GM12878 (cell line): ENCODE measurements around the gene TANC1. TPM values are rescaled to one million over a fixed set of nuclear protein-coding genes. Genes with fewer than 3 reads are reported as not detected.

Experiments
- ATAC-seq: fragments of 200-7000 bp; cut with Tn5 transposase; 3 replicates; pipeline ENCODE4 v1.9.1; 2020; ENCODE audit warnings: mild to moderate bottlenecking, moderate library complexity
- BruUV-seq: library from RNA; stranded (reverse); fragments of 400-500 nt; replicated peaks from 2 replicates; lab custom pipeline; 2021; lab: Mats Ljungman, UMichigan
- CTCF ChIA-PET: fragments of 300-600 bp; sonication (Branson Sonifier 250); formaldehyde crosslinking; extraction: SDS; loops from one replicate; lab custom pipeline; 2021; ENCODE audit warnings: inconsistent platforms; lab: Yijun Ruan, JAX
- POLR2A ChIA-PET: fragments of 350-600 bp; formaldehyde crosslinking; extraction: SDS; loops from one replicate; lab custom pipeline; 2021; ENCODE audit warnings: inconsistent platforms; lab: Charles Lee
- RAD21 ChIA-PET: fragments of 300-600 bp; sonication (Branson Sonifier 250); formaldehyde crosslinking; loops from one replicate; lab custom pipeline; 2023; ENCODE audit warnings: antibody characterized with exemption; ENCODE audit not compliant: unreplicated experiment; lab: Charles Lee
- SMC1A ChIA-PET: fragments of 300-600 bp; sonication (Branson Sonifier 250); formaldehyde crosslinking; loops from one replicate; lab custom pipeline; 2023; ENCODE audit not compliant: unreplicated experiment, uncharacterized antibody; lab: Charles Lee
- DNase-seq: peaks from one replicate; pipeline ENCODE4 v3.0.0-alpha.2; 2011; ENCODE audit warnings: low read depth, low spot score
- FAIRE-seq: peaks from 3 replicates; lab custom pipeline; 2011; peaks lifted over from hg19 to GRCh38; lab: Jason Lieb, UNC
- H2AFZ ChIP-seq: 2 replicates; pipeline ENCODE4 v1.6.0; 2011; ENCODE audit warnings: low read depth, low read length, control low read depth; ENCODE audit not compliant: control insufficient read depth
- H3K27ac ChIP-seq: 2 replicates; pipeline ENCODE4 v1.5.1; 2011; ENCODE audit warnings: control low read depth; ENCODE audit not compliant: control insufficient read depth, insufficient read depth
- H3K27me3 ChIP-seq, 2 experiments: replicated peaks in 1 of 2; 2 replicates each; pipeline versions ENCODE4 v1.6.0 to v1.6.1; 2011; ENCODE audit warnings: low read length in 1 of 2; ENCODE audit not compliant: control insufficient read depth in 2 of 2, insufficient read depth in 2 of 2
- H3K36me3 ChIP-seq, 2 experiments: 2 replicates each; pipeline ENCODE4 v1.5.1; 2011; ENCODE audit warnings: low read length in 1 of 2; ENCODE audit not compliant: control insufficient read depth in 2 of 2, insufficient read depth in 2 of 2
- H3K4me1 ChIP-seq: 2 replicates; pipeline ENCODE4 v1.6.1; 2011; ENCODE audit warnings: mild to moderate bottlenecking, low read length, moderate library complexity, mixed read lengths; ENCODE audit not compliant: control insufficient read depth, insufficient read depth
- H3K4me2 ChIP-seq: 2 replicates; pipeline ENCODE4 v1.6.0; 2011; ENCODE audit warnings: control low read depth; ENCODE audit not compliant: control insufficient read depth, insufficient read depth
- H3K4me3 ChIP-seq: fragments of 200-600 bp; sonication (generic); 2 replicates; pipeline ENCODE4 v1.5.1; 2016
- H3K79me2 ChIP-seq: 2 replicates; pipeline ENCODE4 v1.6.0; 2011; ENCODE audit warnings: low read length; ENCODE audit not compliant: control insufficient read depth, insufficient read depth
- H3K9ac ChIP-seq: 2 replicates; pipeline ENCODE4 v1.8.0; 2011; ENCODE audit warnings: low read length, control low read depth, mixed read lengths; ENCODE audit not compliant: control insufficient read depth, insufficient read depth
- H3K9me3 ChIP-seq: replicated peaks from 3 replicates; pipeline ENCODE4 v1.5.1; 2011; ENCODE audit warnings: mild to moderate bottlenecking, low read length; ENCODE audit not compliant: control insufficient read depth, insufficient read depth
- H4K20me1 ChIP-seq: 2 replicates; pipeline ENCODE4 v1.6.0; 2011; ENCODE audit not compliant: control insufficient read depth, insufficient read depth
- CHD1 ChIP-seq: IDR thresholded peaks from 2 replicates; pipeline ENCODE4 v1.6.1; 2012; ENCODE audit warnings: low read depth, low read length, improper control_type of control experiment
- KDM1A ChIP-seq: fragments of 200-600 bp; sonication (generic); IDR thresholded peaks from 2 replicates; pipeline ENCODE4 v1.6.1; 2016; ENCODE audit warnings: borderline replicate concordance
- NBN ChIP-seq: fragments of 450-650 bp; IDR thresholded peaks from 2 replicates; pipeline ENCODE4 v1.6.1; 2016
- SMAD1 ChIP-seq: fragments of 450-650 bp; IDR thresholded peaks from 2 replicates; pipeline ENCODE4 v1.6.1; 2018; ENCODE audit warnings: mild to moderate bottlenecking, low read depth; ENCODE audit not compliant: partially characterized antibody
- TCF3 ChIP-seq: IDR thresholded peaks from 2 replicates; pipeline ENCODE4 v1.6.1; 2012; ENCODE audit warnings: low read depth, mild to moderate bottlenecking, low read length, borderline replicate concordance; ENCODE audit not compliant: insufficient read depth
- WGBS: methylation state at CpG from one replicate; pipeline ENCODE4 v1.1.6; 2016; ENCODE audit warnings: low lambda C conversion rate; ENCODE audit not compliant: insufficient replicate concordance, insufficient coverage; ENCODE audit errors: missing lambda C conversion rate; 5-methylcytosine and 5-hydroxymethylcytosine counted together
- in situ Hi-C: fragments of 300-500 bp; cut with MboI; formaldehyde crosslinking; loops from 9 replicates; pipeline ENCODE4 v1.14.3; 2018; ENCODE audit warnings: mixed read lengths
- intact Hi-C: fragments of 100-400 bp; cut with micrococcal nuclease; formaldehyde crosslinking; loops from one replicate; pipeline ENCODE4 v1.14.2; 2022; ENCODE audit not compliant: unreplicated experiment
- polyA plus RNA-seq, 11 experiments: library from polyadenylated mRNA; depleted of rRNA in 4 of 11; unstranded in 6 of 11; stranded (reverse) in 5 of 11; fragments of >200 nt; fragmentation: Nextera tagmentation in 4 of 11; fragmentation: Illumina TruSeq in 1 of 11; extraction: Ambion mirVana in 4 of 11; extraction: Trizol in 1 of 11; gene quantifications; 1 replicate in 1 of 11; 2 replicates in 10 of 11; pipeline versions ENCODE4 v1.2.1 to v1.2.3, GENCODE V29; 2011 to 2016; ENCODE audit warnings: inconsistent platforms in 2 of 11, missing spikeins in 2 of 11, low read depth in 1 of 11
- total RNA-seq, 4 experiments: library from RNA; depleted of rRNA in 3 of 4; stranded (reverse); fragments of >200 nt in 3 of 4; fragmentation: Illumina TruSeq in 1 of 4; extraction: Trizol in 1 of 4; gene quantifications; 2 replicates each; pipeline versions ENCODE4 v1.2.1 to v1.2.3, GENCODE V29; 2013 to 2021
- TF ChIP-seq, protein P1 (sequence below): IDR thresholded peaks from 2 replicates; pipeline ENCODE4 v1.6.1; 2012; ENCODE audit warnings: low read depth, low read length, improper control_type of control experiment

Gene TANC1
- total and polyA plus RNA-seq, 10 of the 15 experiments (the other 5 are each of a cell fraction or from before 2014, with no cell fraction given), result 0.05 to 5.0 (median 0.34) TPM

DNA sequence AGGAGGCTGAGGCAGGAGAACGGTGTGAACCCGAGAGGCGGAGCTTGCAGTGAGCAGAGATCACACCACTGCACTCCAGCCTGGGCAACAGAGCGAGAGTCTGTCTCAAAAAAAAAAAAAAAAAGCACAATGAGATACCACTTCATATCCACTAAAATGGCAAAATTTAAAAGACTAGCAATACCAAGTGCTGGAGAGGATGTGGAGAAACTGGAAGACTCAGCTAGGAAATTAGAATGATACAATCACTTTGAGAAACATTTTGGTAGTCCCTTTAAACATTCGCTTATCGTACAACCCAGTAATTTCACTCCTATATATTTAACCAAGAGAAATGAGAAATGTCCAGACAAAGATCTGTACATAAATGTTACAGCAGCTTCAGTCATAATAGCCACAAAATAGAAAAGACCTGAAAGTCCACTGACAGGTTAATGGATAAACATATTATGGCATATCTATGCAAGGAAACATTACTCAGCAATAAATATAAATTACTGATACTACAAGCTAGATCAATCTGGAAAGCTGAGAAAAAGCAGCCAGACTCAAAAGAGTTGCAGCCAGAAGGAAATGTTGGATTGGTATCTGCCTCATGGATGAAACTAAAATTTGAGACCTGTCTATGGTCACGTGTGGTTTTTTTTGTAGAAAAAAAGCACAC is 278.0 kb downstream of the TANC1 start:
- CTCF ChIA-PET, result interaction anchor here (0.7 to 0.9 kb wide), 3 partner anchors 11 to 721 kb away, joined by 3 read pairs; no protein-coding TSS in a partner anchor
- WGBS, result 89% methylated on average over 7 of the region's 7 CpGs
- POLR2A ChIA-PET, result interaction anchor here (0.7 to 1.6 kb wide), 2 partner anchors 11 to 15 kb away, joined by 3 read pairs; no protein-coding TSS in a partner anchor

More for the DNA sequence above, 278.0 kb downstream of the TANC1 start:
- ChIA-PET SMC1A (interaction anchor here (0.6 to 1.9 kb wide), 3 partner anchors 22 to 702 kb away, joined by 3 to 5 read pairs (median 3); no protein-coding TSS in a partner anchor), RAD21 (interaction anchor here (0.7 kb wide), 1 partner anchor 209 kb away, joined by 3 read pairs; no protein-coding TSS in a partner anchor)
- Histone ChIP-seq H3K4me1 (peaks cover 3% of the 10 kb centered on the region; the same call in 1 of the 2 replicates), H3K4me3 (no peak overlapping the region), H2AFZ (no peak overlapping the region), H3K4me2 (no peak overlapping the region), H3K9ac (no peak overlapping the region), H3K79me2 (no peaks in the 10 kb centered on the region), H3K36me3 (no peaks in the 10 kb centered on the region), H3K27me3 (no peaks in the 10 kb centered on the region), H4K20me1 (no peaks in the 10 kb centered on the region), H3K27ac (no peak overlapping the region), H3K9me3 (no peaks in the 10 kb centered on the region; the same call in 1 of the 3 replicates)
- TF ChIP-seq SMAD1 (no peak), TCF3 (no peak), NBN (no peak), CHD1 (no peak), KDM1A (no peak)
- TF ChIP-seq, protein P1, sequence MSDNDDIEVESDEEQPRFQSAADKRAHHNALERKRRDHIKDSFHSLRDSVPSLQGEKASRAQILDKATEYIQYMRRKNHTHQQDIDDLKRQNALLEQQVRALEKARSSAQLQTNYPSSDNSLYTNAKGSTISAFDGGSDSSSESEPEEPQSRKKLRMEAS, result no peak
- in situ Hi-C loops, result no loop called here
- no TSS peak for BruUV-seq
- intact Hi-C loops, result no loop called here
- FAIRE-seq (no peak), ATAC-seq (no peak), DNase-seq (no peak)
